Fibroblast of lung (primary cell): Measurements from ENCODE around the gene CYP27B1. TPM values are rescaled to one million over a fixed set of nuclear protein-coding genes. Genes with fewer than 3 reads are reported as not detected.

ENCODE experiments used
- DNase-seq, 2 donors: peaks; one replicate each; pipeline versions ENCODE4 v3.0.0 to v3.0.0-alpha.2; 2010; ENCODE audit warnings: low read depth in 2 of 2
- H2AFZ ChIP-seq: 2 replicates; pipeline ENCODE4 v1.5.1; 2012; ENCODE audit warnings: low read length, control low read depth, inconsistent platforms
- H3K27ac ChIP-seq: 2 replicates; pipeline ENCODE4 v1.5.1; 2011; ENCODE audit warnings: low read length, control low read depth; ENCODE audit not compliant: insufficient read depth
- H3K27me3 ChIP-seq: 2 replicates; pipeline ENCODE4 v1.5.1; 2011; ENCODE audit warnings: mild to moderate bottlenecking, low read length; ENCODE audit not compliant: control insufficient read depth, insufficient read depth
- H3K36me3 ChIP-seq: 2 replicates; pipeline ENCODE4 v1.5.1; 2011; ENCODE audit warnings: low read length; ENCODE audit not compliant: control insufficient read depth, insufficient read depth
- H3K4me1 ChIP-seq: 2 replicates; pipeline ENCODE4 v1.5.1; 2011; ENCODE audit warnings: low read length; ENCODE audit not compliant: control insufficient read depth, insufficient read depth; ENCODE audit errors: extremely low read depth
- H3K4me2 ChIP-seq: 2 replicates; pipeline ENCODE4 v1.5.1; 2011; ENCODE audit warnings: low read length, control low read depth; ENCODE audit not compliant: insufficient read depth; ENCODE audit errors: extremely low read depth
- H3K4me3 ChIP-seq, 4 experiments: fragments of 200-600 bp in 1 of 4; sonication (generic) in 1 of 4; replicated peaks in 1 of 4; 2 replicates each; pipeline ENCODE4 v1.5.1; 2011 to 2016; ENCODE audit warnings: low read length in 4 of 4, low read depth in 3 of 4, mild to moderate bottlenecking in 3 of 4, control low read depth in 2 of 4, inconsistent platforms in 1 of 4, mixed read lengths in 1 of 4; ENCODE audit not compliant: insufficient read depth in 1 of 4; ENCODE audit errors: control extremely low read depth in 1 of 4
- H3K79me2 ChIP-seq: 2 replicates; pipeline ENCODE4 v1.5.1; 2012; ENCODE audit warnings: mild to moderate bottlenecking, low read length, inconsistent platforms; ENCODE audit not compliant: control insufficient read depth, insufficient read depth
- H3K9ac ChIP-seq: 2 replicates; pipeline ENCODE4 v1.5.1; 2011; ENCODE audit warnings: mild to moderate bottlenecking, low read length, control low read depth; ENCODE audit not compliant: insufficient read depth
- H3K9me3 ChIP-seq: 2 replicates; pipeline ENCODE4 v1.5.1; 2012; ENCODE audit warnings: low read depth, low read length; ENCODE audit not compliant: control insufficient read depth, insufficient read depth
- H4K20me1 ChIP-seq: 2 replicates; pipeline ENCODE4 v1.5.1; 2011; ENCODE audit warnings: low read length; ENCODE audit not compliant: control insufficient read depth, insufficient read depth; ENCODE audit errors: extremely low read depth
- CTCF ChIP-seq, 2 donors: IDR thresholded peaks in 1 of 2; conservative IDR thresholded peaks in 1 of 2; 1 replicate in 1 of 2; 2 replicates in 1 of 2; pipeline ENCODE4 v1.5.1; 2011 to 2012; ENCODE audit warnings: low read length in 2 of 2, control low read depth in 1 of 2, inconsistent platforms in 1 of 2, low read depth in 1 of 2, mild to moderate bottlenecking in 1 of 2
- EZH2 ChIP-seq: IDR thresholded peaks from 2 replicates; pipeline ENCODE4 v1.5.1; 2012; ENCODE audit warnings: low read length, control low read depth, mild to moderate bottlenecking; ENCODE audit errors: missing control alignments
- polyA minus RNA-seq: library from RNA; depleted of rRNA, polyadenylated mRNA; stranded (reverse); fragments of >200 nt; gene quantifications from 2 replicates; pipeline ENCODE4 v1.2.3, GENCODE V29; 2011; ENCODE audit warnings: low replicate concordance
- polyA plus RNA-seq, 2 donors: library from polyadenylated mRNA; depleted of rRNA in 1 of 2; stranded (reverse) in 1 of 2; unstranded in 1 of 2; fragments of >200 nt; gene quantifications; 2 replicates each; pipeline ENCODE4 v1.2.1, GENCODE V29; 2011 to 2012; ENCODE audit warnings: missing spikeins in 1 of 2
- total RNA-seq: library from RNA; depleted of rRNA; stranded (reverse); fragments of >200 nt; gene quantifications from 2 replicates; pipeline ENCODE4 v1.2.1, GENCODE V29; 2014

Gene CYP27B1
- total RNA-seq (under 0.01 and 0.17 TPM in 2 replicates), polyA plus RNA-seq (0.26 and 0.29 TPM in 2 replicates), polyA minus RNA-seq (not detected in 2 replicates)
- polyA plus RNA-seq (2012): 0.09 and 0.21 TPM in 2 replicates

- Histone ChIP-seq H3K9ac (no peak within 1 kb of the TSS), H3K9me3 (no peaks in the 10 kb centered on the region), H2AFZ (no peak within 1 kb of the TSS), H3K27me3 (peaks cover 29% of the 10 kb centered on the region), H3K79me2 (peaks cover 5% of the 10 kb centered on the region), H3K27ac (no peak within 1 kb of the TSS), H3K4me1 (peaks cover 20% of the 10 kb centered on the region), H3K36me3 (peaks cover 11% of the 10 kb centered on the region), H3K4me3 (peak within 1 kb of the TSS; percentile 21 to 50 (median 38)), H4K20me1 (no peaks in the 10 kb centered on the region), H3K4me2 (peak within 1 kb of the TSS; percentile 81)
- peak; percentile 33 for DNase-seq
- no peak for TF ChIP-seq EZH2
Measured at GRCh38 chr12:57766464-57767304, at the start of gene CYP27B1. TSS of gene CYP27B1 (minus strand) at chr12:57767078. CDS start at chr12:57767041, 37 bp downstream.

- Histone ChIP-seq H3K79me2 (no peaks in the 10 kb centered on the region), H3K4me2 (no peak overlapping the region), H3K36me3 (peaks cover 11% of the 10 kb centered on the region), H3K27me3 (no peaks in the 10 kb centered on the region), H4K20me1 (no peaks in the 10 kb centered on the region), H3K27ac (no peak overlapping the region), H3K4me3 (no peak overlapping the region), H3K9me3 (no peaks in the 10 kb centered on the region), H3K4me1 (peaks cover 8% of the 10 kb centered on the region), H3K9ac (no peak overlapping the region), H2AFZ (no peak overlapping the region)
- DNase-seq: no peak
- TF ChIP-seq EZH2: no peak
- TF ChIP-seq CTCF (conservative IDR thresholded peaks at IDR 0.05 in 1 of 2, IDR thresholded peaks at IDR 0.05 in 1 of 2; ENCODE audit: low read depth in 1 of 2, low read length in 2 of 2): no peak
Measured at GRCh38 chr12:57816001-57816854, 49.4 kb upstream of the CYP27B1 start.

GRCh38 chr12:57815177-57816000 is 48.5 kb upstream of the CYP27B1 start:
- Histone ChIP-seq H3K79me2 (no peaks in the 10 kb centered on the region), H3K27me3 (no peaks in the 10 kb centered on the region), H3K36me3 (peaks cover 8% of the 10 kb centered on the region), H4K20me1 (no peaks in the 10 kb centered on the region), H3K4me1 (peaks cover 8% of the 10 kb centered on the region), H3K9ac (no peak overlapping the region), H3K4me2 (no peak overlapping the region), H2AFZ (no peak overlapping the region), H3K27ac (no peak overlapping the region), H3K9me3 (no peaks in the 10 kb centered on the region), H3K4me3 (no peak overlapping the region)
- TF ChIP-seq EZH2: no peak
- TF ChIP-seq CTCF (conservative IDR thresholded peaks at IDR 0.05 in 1 of 2, IDR thresholded peaks at IDR 0.05 in 1 of 2; ENCODE audit: low read depth in 1 of 2, low read length in 2 of 2): peak in 1 of 2 donors; percentile 7
- no peak for DNase-seq
